ENCODE measurements around the gene PLK5. TPM values are rescaled to one million over a fixed set of nuclear protein-coding genes. Genes with fewer than 3 reads are reported as not detected.
A peak's percentile ranks its signal among the peaks of the same experiment; 100 is the strongest.

PLK5 gene
- total RNA-seq, 1 donor from 2014 or later, result 0.09 TPM

GRCh38 chr19:1527650-1528309 is 3.9 kb downstream of the PLK5 start:
- H3K36me3 ChIP-seq (ENCODE audit: insufficient read depth, low read length), result no peaks in the 10 kb centered on the region
- no peak overlapping the region for H3K9ac ChIP-seq (ENCODE audit: low read length)
- no peak overlapping the region for H2AFZ ChIP-seq (ENCODE audit: low read depth, low read length)
- Mint-ChIP-seq H3K27ac (ENCODE audit: unreplicated experiment) (peak overlapping the region; percentile 58), H3K9me3 (ENCODE audit: unreplicated experiment) (peaks cover 4% of the 10 kb centered on the region), H3K4me1 (ENCODE audit: low read depth, unreplicated experiment) (no peaks in the 10 kb centered on the region), H3K4me3 (ENCODE audit: unreplicated experiment) (no peak overlapping the region), H3K27me3 (ENCODE audit: low read depth, unreplicated experiment) (peaks cover 38% of the 10 kb centered on the region), H3K36me3 (ENCODE audit: low read depth, unreplicated experiment) (peaks cover 3% of the 10 kb centered on the region)
- H3K4me3 ChIP-seq (ENCODE audit: insufficient read depth, low read depth, low read length), result no peak overlapping the region
- FAIRE-seq, result no peak
- H3K27me3 ChIP-seq (ENCODE audit: insufficient read depth, low read length), result peaks cover 26% of the 10 kb centered on the region
- no peaks in the 10 kb centered on the region for H3K79me2 ChIP-seq (ENCODE audit: insufficient read depth, low read length)
- peaks cover 3% of the 10 kb centered on the region for H3K9me3 ChIP-seq (ENCODE audit: insufficient read depth, low read depth, low read length)
- no peak overlapping the region for H3K27ac ChIP-seq (ENCODE audit: low read depth, low read length)
- no peak overlapping the region for H3K4me2 ChIP-seq (ENCODE audit: low read length)
- H4K20me1 ChIP-seq (ENCODE audit: insufficient read depth, low read length), result peaks cover 7% of the 10 kb centered on the region
- DNase-seq (ENCODE audit: low read depth), result no peak
- TF ChIP-seq CTCF (IDR thresholded peaks at IDR 0.05; ENCODE audit: insufficient read depth, low read depth, low read length) (no peak), EZH2 (IDR thresholded peaks at IDR 0.05; ENCODE audit: insufficient read depth, low read length) (no peak)
- H3K4me1 ChIP-seq (ENCODE audit: insufficient read depth, low read length), result no peaks in the 10 kb centered on the region

DNA sequence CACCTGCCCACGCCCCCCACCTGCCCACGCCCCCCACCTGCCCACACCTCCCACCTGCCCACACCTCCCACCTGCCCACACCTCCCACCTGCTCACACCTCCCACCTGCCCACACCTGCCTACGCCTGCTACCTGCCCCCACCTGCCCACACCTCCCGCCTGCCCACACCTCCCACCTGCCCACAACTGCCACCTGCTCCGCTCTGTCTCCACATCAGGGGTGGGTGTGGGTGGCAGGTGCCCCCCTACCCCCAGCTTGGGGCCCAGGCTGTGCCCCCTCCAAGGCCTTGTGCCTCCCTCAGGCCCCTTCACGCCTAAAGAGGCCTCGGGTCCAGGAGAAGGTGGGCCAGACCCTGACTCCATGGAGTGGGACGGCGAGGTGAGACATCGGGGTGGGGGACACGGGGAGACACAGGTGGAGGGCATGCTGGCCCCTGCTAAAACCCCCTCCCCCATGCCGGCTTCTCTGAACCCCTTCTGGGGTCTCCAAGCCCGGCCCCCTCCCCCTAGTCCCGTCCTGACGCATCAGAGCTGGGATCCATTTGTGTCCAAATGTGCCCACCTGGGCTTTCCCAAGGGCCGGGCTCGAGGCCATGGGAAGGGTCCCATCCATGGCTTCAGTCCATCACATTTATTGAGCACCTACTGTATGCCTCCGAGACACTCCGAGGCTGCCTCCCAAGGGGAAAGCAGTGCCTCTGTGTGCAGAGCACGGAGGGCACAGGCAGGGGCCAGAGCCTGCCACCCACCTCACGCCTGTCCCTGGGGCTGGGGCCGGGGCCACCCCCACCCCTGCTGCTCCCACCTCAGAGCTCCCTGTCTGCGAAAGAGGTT is 4.9 kb downstream of the PLK5 start:
- Histone ChIP-seq H3K4me1 (ENCODE audit: insufficient read depth, low read length) (no peaks in the 10 kb centered on the region), H3K36me3 (ENCODE audit: insufficient read depth, low read length) (no peaks in the 10 kb centered on the region), H2AFZ (ENCODE audit: low read depth, low read length) (no peak overlapping the region), H3K9ac (ENCODE audit: low read length) (no peak overlapping the region), H3K4me3 (ENCODE audit: insufficient read depth, low read depth, low read length) (no peak overlapping the region), H3K9me3 (ENCODE audit: insufficient read depth, low read depth, low read length) (peaks cover 3% of the 10 kb centered on the region), H3K27me3 (ENCODE audit: insufficient read depth, low read length) (peaks cover 18% of the 10 kb centered on the region), H3K4me2 (ENCODE audit: low read length) (no peak overlapping the region), H4K20me1 (ENCODE audit: insufficient read depth, low read length) (peaks cover 7% of the 10 kb centered on the region), H3K79me2 (ENCODE audit: insufficient read depth, low read length) (no peaks in the 10 kb centered on the region), H3K27ac (ENCODE audit: low read depth, low read length) (no peak overlapping the region)
- DNase-seq (ENCODE audit: low read depth) (no peak), FAIRE-seq (no peak)
- TF ChIP-seq CTCF (IDR thresholded peaks at IDR 0.05; ENCODE audit: insufficient read depth, low read depth, low read length) (no peak), EZH2 (IDR thresholded peaks at IDR 0.05; ENCODE audit: insufficient read depth, low read length) (no peak)
- no peaks in the 10 kb centered on the region for H3K4me1 Mint-ChIP-seq (ENCODE audit: low read depth, unreplicated experiment)
- peaks cover 4% of the 10 kb centered on the region for H3K9me3 Mint-ChIP-seq (ENCODE audit: unreplicated experiment)
- H3K36me3 Mint-ChIP-seq (ENCODE audit: low read depth, unreplicated experiment), result peaks cover 3% of the 10 kb centered on the region
- no peak overlapping the region for H3K27ac Mint-ChIP-seq (ENCODE audit: unreplicated experiment)
- H3K4me3 Mint-ChIP-seq (ENCODE audit: unreplicated experiment), result no peak overlapping the region
- peaks cover 34% of the 10 kb centered on the region for H3K27me3 Mint-ChIP-seq (ENCODE audit: low read depth, unreplicated experiment)

All from astrocyte (in vitro differentiated cells and primary cell).